HCT116 (cell line): ENCODE measurements around the gene CCDC9B. TPM values are rescaled to one million over a fixed set of nuclear protein-coding genes. Genes with fewer than 3 reads are reported as not detected.

Experiments used
- ATAC-seq: fragments of 200-7000 bp; cut with Tn5 transposase; 2 replicates; pipeline ENCODE4 v1.9.1; 2020; ENCODE audit warnings: mild to moderate bottlenecking, moderate library complexity
- BruUV-seq: library from RNA; stranded (reverse); fragments of 400-500 nt; replicated peaks from 2 replicates; lab custom pipeline; 2021; lab: Mats Ljungman, UMichigan
- CTCF ChIA-PET: fragments of 300-600 bp; sonication (Branson Sonifier 250); formaldehyde crosslinking; loops from one replicate; lab custom pipeline; 2021; ENCODE audit warnings: antibody characterized with exemption; lab: Charles Lee
- POLR2A ChIA-PET: fragments of 300-600, 350-600 bp; sonication (Branson Sonifier 250); formaldehyde crosslinking; loops from one replicate; lab custom pipeline; 2021; ENCODE audit warnings: antibody characterized with exemption; lab: Charles Lee
- RAD21 ChIA-PET, 2 experiments: fragments of 300-600 bp; sonication (Branson Sonifier 250); formaldehyde crosslinking; loops; one replicate each; lab custom pipeline; 2023; ENCODE audit warnings: low total read pairs in 2 of 2; ENCODE audit not compliant: uncharacterized antibody in 2 of 2, unreplicated experiment in 2 of 2, low non-redundant PET in 1 of 2; lab: Charles Lee
- DNase-seq: peaks from one replicate; pipeline ENCODE4 v3.0.0-alpha.2; 2010; ENCODE audit warnings: low read depth, low spot score
- H2AFZ ChIP-seq: fragments of 200-600 bp; shearing (Covaris generic), sonication (generic); 2 replicates; pipeline ENCODE4 v1.6.1; 2017; ENCODE audit warnings: low read depth, mixed run types, mixed read lengths, antibody characterized with exemption, low read length; ENCODE audit not compliant: poor library complexity, severe bottlenecking
- H3K27ac ChIP-seq: 2 replicates; pipeline ENCODE4 v1.5.1; 2012; ENCODE audit warnings: low read depth, low read length
- H3K27me3 ChIP-seq: fragments of 200-600 bp; sonication (generic); 2 replicates; pipeline ENCODE4 v1.6.1; 2016; ENCODE audit warnings: mixed run types, low read length, mixed read lengths; ENCODE audit not compliant: insufficient read depth
- H3K36me3 ChIP-seq, 2 experiments: fragments of 200-500 bp in 1 of 2; fragments of 200-600 bp in 1 of 2; sonication (Bioruptor generic) in 1 of 2; sonication (generic) in 1 of 2; 2 replicates each; pipeline versions ENCODE4 v1.5.1 to v1.6.1; 2014 to 2016; ENCODE audit warnings: low read length in 2 of 2, inconsistent platforms in 1 of 2, mixed read lengths in 1 of 2, mixed run types in 1 of 2; ENCODE audit not compliant: insufficient read depth in 2 of 2, control insufficient read depth in 1 of 2
- H3K4me1 ChIP-seq, 2 experiments: fragments of 200-600 bp in 1 of 2; sonication (generic) in 1 of 2; 2 replicates each; pipeline versions ENCODE4 v1.5.1 to v1.6.1; 2012 to 2017; ENCODE audit warnings: low read length in 2 of 2, inconsistent platforms in 1 of 2, mild to moderate bottlenecking in 1 of 2, mixed read lengths in 1 of 2, mixed run types in 1 of 2, moderate library complexity in 1 of 2; ENCODE audit not compliant: insufficient read depth in 2 of 2, control insufficient read depth in 1 of 2
- H3K4me2 ChIP-seq: fragments of 200-600 bp; sonication (generic); 2 replicates; pipeline ENCODE4 v1.6.1; 2017; ENCODE audit warnings: mixed run types, low read length, mixed read lengths
- H3K4me3 ChIP-seq, 2 experiments: fragments of 200-600 bp in 1 of 2; sonication (generic) in 1 of 2; replicated peaks in 1 of 2; 2 replicates each; pipeline ENCODE4 v1.5.1; 2011 to 2016; ENCODE audit warnings: low read length in 2 of 2, control low read depth in 1 of 2, low read depth in 1 of 2, mild to moderate bottlenecking in 1 of 2, mixed read lengths in 1 of 2, mixed run types in 1 of 2
- H3K79me2 ChIP-seq: fragments of 200-600 bp; sonication (generic); 2 replicates; pipeline ENCODE4 v1.6.1; 2017; ENCODE audit warnings: mild to moderate bottlenecking, mixed run types, low read length, moderate library complexity, mixed read lengths; ENCODE audit not compliant: insufficient read depth
- H3K9ac ChIP-seq: fragments of 200-600 bp; sonication (generic); 2 replicates; pipeline ENCODE4 v1.6.1; 2016; ENCODE audit warnings: low read length, mixed read lengths
- H3K9me2 ChIP-seq: fragments of 200-600 bp; sonication (generic), shearing (Covaris generic); 2 replicates; pipeline ENCODE4 v1.6.1; 2017; ENCODE audit warnings: mixed run types, mild to moderate bottlenecking, moderate library complexity; ENCODE audit not compliant: insufficient read depth
- H3K9me3 ChIP-seq, 2 experiments: fragments of 200-500 bp in 1 of 2; fragments of 200-600 bp in 1 of 2; sonication (Bioruptor generic) in 1 of 2; sonication (generic) in 1 of 2; 2 replicates each; pipeline ENCODE4 v1.6.1; 2014 to 2017; ENCODE audit warnings: low read length in 2 of 2, mixed read lengths in 2 of 2, inconsistent platforms in 1 of 2, low read depth in 1 of 2, mild to moderate bottlenecking in 1 of 2, mixed run types in 1 of 2, moderate library complexity in 1 of 2; ENCODE audit not compliant: control insufficient read depth in 1 of 2, insufficient read depth in 1 of 2
- H4K20me1 ChIP-seq: fragments of 200-600 bp; sonication (generic), shearing (Covaris generic); 2 replicates; pipeline ENCODE4 v1.6.1; 2017; ENCODE audit warnings: mixed run types, mild to moderate bottlenecking, moderate library complexity; ENCODE audit not compliant: insufficient read depth
- CEBPB ChIP-seq: IDR thresholded peaks from 2 replicates; pipeline ENCODE4 v1.6.1; 2012; ENCODE audit warnings: low read depth
- EGR1 ChIP-seq: IDR thresholded peaks from 2 replicates; pipeline ENCODE4 v1.6.1; 2012; ENCODE audit warnings: low read depth
- EZH2phosphoT487 ChIP-seq: fragments of 200-600 bp; IDR thresholded peaks from 2 replicates; pipeline ENCODE4 v1.6.1; 2018; ENCODE audit warnings: antibody characterized with exemption, borderline replicate concordance
- JUND ChIP-seq: IDR thresholded peaks from 2 replicates; pipeline ENCODE4 v1.6.1; 2012
- POLR2AphosphoS5 ChIP-seq: IDR thresholded peaks from 2 replicates; pipeline ENCODE4 v1.6.1; 2011; ENCODE audit warnings: mild to moderate bottlenecking, low read depth, low read length, moderate library complexity
- RAD21 ChIP-seq: IDR thresholded peaks from 2 replicates; pipeline ENCODE4 v1.6.1; 2012; ENCODE audit warnings: low read depth, mild to moderate bottlenecking
- SIN3A ChIP-seq: IDR thresholded peaks from 2 replicates; pipeline ENCODE4 v1.6.1; 2012; ENCODE audit warnings: low read depth
- SP1 ChIP-seq: IDR thresholded peaks from 2 replicates; pipeline ENCODE4 v1.6.1; 2012; ENCODE audit warnings: low read depth
- TCF7L2 ChIP-seq: IDR thresholded peaks from 2 replicates; pipeline ENCODE4 v1.7.0; 2011; ENCODE audit warnings: borderline replicate concordance, inconsistent platforms; ENCODE audit not compliant: insufficient read depth, insufficient read length; ENCODE audit errors: extremely low read depth
- ZFX ChIP-seq: fragments of 450-650 bp; IDR thresholded peaks from 2 replicates; pipeline ENCODE4 v1.6.1; 2017
- ZNF274 ChIP-seq: fragments of 200-500 bp; sonication (Bioruptor generic); IDR thresholded peaks from 2 replicates; pipeline ENCODE4 v1.6.1; 2014; ENCODE audit warnings: mild to moderate bottlenecking, low read depth, low read length, inconsistent platforms
- intact Hi-C: fragments of 100-400 bp; cut with micrococcal nuclease; formaldehyde crosslinking; loops from 2 replicates; pipeline ENCODE4 v1.10.0; 2022
- total RNA-seq: library from RNA; stranded (reverse); gene quantifications from one replicate; pipeline ENCODE4 v1.2.1, GENCODE V29; 2021; ENCODE audit not compliant: unreplicated experiment
- TF ChIP-seq, protein P1 (sequence below): IDR thresholded peaks from 2 replicates; pipeline ENCODE4 v1.6.1; 2012; ENCODE audit warnings: low read depth
- TF ChIP-seq, protein P2 (sequence below): IDR thresholded peaks from 2 replicates; pipeline ENCODE4 v1.6.1; 2012
- TF ChIP-seq, protein P3 (sequence below): IDR thresholded peaks from 2 replicates; pipeline ENCODE4 v1.6.1; 2011; ENCODE audit warnings: mild to moderate bottlenecking, low read length, moderate library complexity; ENCODE audit not compliant: insufficient replicate concordance; ENCODE audit errors: extremely low read depth

CCDC9B gene
- total RNA-seq, 1 experiment from 2014 or later: 15.6 TPM

DNA sequence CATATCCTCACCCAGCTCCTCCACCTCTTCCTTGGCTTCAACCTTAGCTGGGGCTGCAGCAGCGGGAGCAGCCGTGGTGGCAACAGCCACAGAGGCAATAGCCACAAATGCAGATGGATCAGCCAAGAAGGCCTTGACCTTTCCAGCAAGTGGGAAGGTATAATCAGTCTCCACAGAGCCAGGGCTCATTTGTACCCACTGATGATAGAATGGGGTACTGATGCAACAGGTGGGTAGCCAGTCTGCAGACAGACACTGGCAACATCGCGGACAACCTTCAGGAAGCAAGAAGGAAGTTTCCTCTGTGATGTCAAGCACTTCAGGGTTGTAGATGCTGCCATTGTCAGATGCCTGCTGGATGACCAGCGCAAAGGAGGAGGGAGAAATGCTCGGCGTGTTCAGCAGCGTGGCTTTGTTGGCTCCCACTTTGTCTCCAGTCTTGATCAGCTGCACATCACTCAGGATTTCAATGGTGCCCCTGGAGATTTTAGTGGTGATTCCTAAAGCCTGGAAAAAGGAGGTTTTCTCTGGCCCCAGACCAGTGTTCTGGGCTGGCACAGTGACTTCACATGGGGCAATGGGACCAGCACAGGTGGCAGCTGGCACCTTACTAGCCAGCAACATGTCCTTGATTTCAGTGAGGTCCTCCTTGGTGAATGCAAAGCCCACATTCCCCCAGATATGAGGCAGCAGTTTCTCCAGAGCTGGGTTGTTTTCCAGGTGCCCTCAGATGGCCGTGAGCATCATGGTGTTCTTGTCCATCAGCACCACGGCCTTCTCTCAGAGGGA is 28.2 kb downstream of the CCDC9B start:
- POLR2A ChIA-PET: interaction anchor here (0.8 kb wide), 1 partner anchor 34 kb away, joined by 4 read pairs; no protein-coding TSS in a partner anchor
- TF ChIP-seq, protein P1, sequence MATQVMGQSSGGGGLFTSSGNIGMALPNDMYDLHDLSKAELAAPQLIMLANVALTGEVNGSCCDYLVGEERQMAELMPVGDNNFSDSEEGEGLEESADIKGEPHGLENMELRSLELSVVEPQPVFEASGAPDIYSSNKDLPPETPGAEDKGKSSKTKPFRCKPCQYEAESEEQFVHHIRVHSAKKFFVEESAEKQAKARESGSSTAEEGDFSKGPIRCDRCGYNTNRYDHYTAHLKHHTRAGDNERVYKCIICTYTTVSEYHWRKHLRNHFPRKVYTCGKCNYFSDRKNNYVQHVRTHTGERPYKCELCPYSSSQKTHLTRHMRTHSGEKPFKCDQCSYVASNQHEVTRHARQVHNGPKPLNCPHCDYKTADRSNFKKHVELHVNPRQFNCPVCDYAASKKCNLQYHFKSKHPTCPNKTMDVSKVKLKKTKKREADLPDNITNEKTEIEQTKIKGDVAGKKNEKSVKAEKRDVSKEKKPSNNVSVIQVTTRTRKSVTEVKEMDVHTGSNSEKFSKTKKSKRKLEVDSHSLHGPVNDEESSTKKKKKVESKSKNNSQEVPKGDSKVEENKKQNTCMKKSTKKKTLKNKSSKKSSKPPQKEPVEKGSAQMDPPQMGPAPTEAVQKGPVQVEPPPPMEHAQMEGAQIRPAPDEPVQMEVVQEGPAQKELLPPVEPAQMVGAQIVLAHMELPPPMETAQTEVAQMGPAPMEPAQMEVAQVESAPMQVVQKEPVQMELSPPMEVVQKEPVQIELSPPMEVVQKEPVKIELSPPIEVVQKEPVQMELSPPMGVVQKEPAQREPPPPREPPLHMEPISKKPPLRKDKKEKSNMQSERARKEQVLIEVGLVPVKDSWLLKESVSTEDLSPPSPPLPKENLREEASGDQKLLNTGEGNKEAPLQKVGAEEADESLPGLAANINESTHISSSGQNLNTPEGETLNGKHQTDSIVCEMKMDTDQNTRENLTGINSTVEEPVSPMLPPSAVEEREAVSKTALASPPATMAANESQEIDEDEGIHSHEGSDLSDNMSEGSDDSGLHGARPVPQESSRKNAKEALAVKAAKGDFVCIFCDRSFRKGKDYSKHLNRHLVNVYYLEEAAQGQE: no peak
- no peak for TF ChIP-seq POLR2AphosphoS5
- TF ChIP-seq ZNF274: no peak
- no peak for TF ChIP-seq EGR1
- TF ChIP-seq RAD21: no peak
- no peak for TF ChIP-seq CEBPB
- no peak for TF ChIP-seq ZFX
- TF ChIP-seq JUND: no peak
- no peak for TF ChIP-seq EZH2phosphoT487
- TF ChIP-seq, protein P2, sequence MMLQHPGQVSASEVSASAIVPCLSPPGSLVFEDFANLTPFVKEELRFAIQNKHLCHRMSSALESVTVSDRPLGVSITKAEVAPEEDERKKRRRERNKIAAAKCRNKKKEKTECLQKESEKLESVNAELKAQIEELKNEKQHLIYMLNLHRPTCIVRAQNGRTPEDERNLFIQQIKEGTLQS: no peak
- no peak for TF ChIP-seq TCF7L2
- TF ChIP-seq, protein P3, sequence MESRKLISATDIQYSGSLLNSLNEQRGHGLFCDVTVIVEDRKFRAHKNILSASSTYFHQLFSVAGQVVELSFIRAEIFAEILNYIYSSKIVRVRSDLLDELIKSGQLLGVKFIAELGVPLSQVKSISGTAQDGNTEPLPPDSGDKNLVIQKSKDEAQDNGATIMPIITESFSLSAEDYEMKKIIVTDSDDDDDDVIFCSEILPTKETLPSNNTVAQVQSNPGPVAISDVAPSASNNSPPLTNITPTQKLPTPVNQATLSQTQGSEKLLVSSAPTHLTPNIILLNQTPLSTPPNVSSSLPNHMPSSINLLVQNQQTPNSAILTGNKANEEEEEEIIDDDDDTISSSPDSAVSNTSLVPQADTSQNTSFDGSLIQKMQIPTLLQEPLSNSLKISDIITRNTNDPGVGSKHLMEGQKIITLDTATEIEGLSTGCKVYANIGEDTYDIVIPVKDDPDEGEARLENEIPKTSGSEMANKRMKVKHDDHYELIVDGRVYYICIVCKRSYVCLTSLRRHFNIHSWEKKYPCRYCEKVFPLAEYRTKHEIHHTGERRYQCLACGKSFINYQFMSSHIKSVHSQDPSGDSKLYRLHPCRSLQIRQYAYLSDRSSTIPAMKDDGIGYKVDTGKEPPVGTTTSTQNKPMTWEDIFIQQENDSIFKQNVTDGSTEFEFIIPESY: no peak
- no peak for TF ChIP-seq SIN3A
- no peak for TF ChIP-seq SP1
- TF ChIP-seq, all 23 proteins: peak for 0
- Histone ChIP-seq H3K4me2 (no peak overlapping the region), H3K9me3 (no peaks in the 10 kb centered on the region), H2AFZ (no peak overlapping the region), H4K20me1 (no peaks in the 10 kb centered on the region), H3K27ac (no peak overlapping the region), H3K79me2 (no peaks in the 10 kb centered on the region), H3K4me3 (no peak overlapping the region), H3K9me2 (no peaks in the 10 kb centered on the region), H3K36me3 (no peaks in the 10 kb centered on the region), H3K27me3 (0 out of 2 replicates have a peak, but pooled peaks cover 6% of the 10 kb centered on the region), H3K9ac (no peak overlapping the region), H3K4me1 (peaks cover 8 to 22% of the 10 kb centered on the region in 2 experiments; a peak in 3 of 4 replicates)
- BruUV-seq: no TSS peak
- RAD21 ChIA-PET: no interaction called here
- intact Hi-C loops: loop anchor here (10.0 kb wide), 1 partner anchor 628 kb away; no protein-coding TSS in a partner anchor
- CTCF ChIA-PET: interaction anchor here (1.0 to 9.7 kb wide), 5 partner anchors 23 to 38 kb away, joined by 3 to 134 read pairs (median 3); partner anchors contain the start of gene ANKRD63
- ATAC-seq (no peak), DNase-seq (no peak)
